HEK293 (cell line): ENCODE data around the gene SEMA3D.
A peak's percentile ranks its signal among the peaks of the same experiment; 100 is the strongest.

Experiments used
- CTCF ChIA-PET: fragments of 350-600 bp; formaldehyde crosslinking; extraction: SDS; loops from one replicate; lab custom pipeline; 2021; ENCODE audit warnings: antibody characterized with exemption; lab: Yijun Ruan, JAX
- POLR2A ChIA-PET: fragments of 300-600 bp; formaldehyde crosslinking; extraction: SDS; loops from one replicate; lab custom pipeline; 2020; ENCODE audit warnings: antibody characterized with exemption, inconsistent platforms; lab: Yijun Ruan, JAX
- H3K27ac ChIP-seq: fragments of 200-500 bp; sonication (Bioruptor generic); 2 replicates; pipeline ENCODE4 v1.5.1; 2014; ENCODE audit warnings: low read depth, low read length, control low read depth, inconsistent platforms; ENCODE audit errors: extremely low read depth
- H3K36me3 ChIP-seq, 2 experiments: fragments of 200-500 bp in 1 of 2; sonication (Bioruptor generic) in 1 of 2; 1 replicate in 1 of 2; 2 replicates in 1 of 2; pipeline ENCODE4 v1.5.1; 2014 to 2017; ENCODE audit warnings: inconsistent platforms in 2 of 2, low read length in 2 of 2; ENCODE audit not compliant: control insufficient read depth in 2 of 2, insufficient read depth in 1 of 2
- H3K4me1 ChIP-seq: fragments of 200-500 bp; sonication (Bioruptor generic); 2 replicates; pipeline ENCODE4 v1.5.1; 2014; ENCODE audit warnings: mild to moderate bottlenecking, low read length, inconsistent platforms; ENCODE audit not compliant: control insufficient read depth, insufficient read depth
- H3K4me3 ChIP-seq: 2 replicates; pipeline ENCODE4 v1.5.1; 2011; ENCODE audit warnings: low read depth, mild to moderate bottlenecking, control low read depth, low read length, moderate library complexity
- H3K9me3 ChIP-seq: fragments of 200-500 bp; sonication (Bioruptor generic); 2 replicates; pipeline ENCODE4 v1.5.1; 2014; ENCODE audit warnings: low read depth, low read length, inconsistent platforms; ENCODE audit not compliant: control insufficient read depth, insufficient read depth
- BCL11A ChIP-seq: fragments of 450-650 bp; formaldehyde crosslinking; IDR thresholded peaks from 2 replicates; pipeline ENCODE4 v1.5.1; 2016; ENCODE audit warnings: low read depth, missing biosample characterization, missing genetic modification characterization
- GLI4 ChIP-seq: fragments of 450-650 bp; formaldehyde crosslinking; IDR thresholded peaks from 2 replicates; pipeline ENCODE4 v1.5.1; 2016; ENCODE audit warnings: missing biosample characterization, missing genetic modification characterization
- HOXC10 ChIP-seq: sonication (generic); formaldehyde crosslinking; IDR thresholded peaks from 2 replicates; pipeline ENCODE4 v1.8.1; 2023; ENCODE audit warnings: mild to moderate bottlenecking, missing genetic modification reagents
- HOXD13 ChIP-seq: sonication (generic); formaldehyde crosslinking; IDR thresholded peaks from 2 replicates; pipeline ENCODE4 v1.8.0; 2022; ENCODE audit warnings: missing genetic modification reagents, borderline replicate concordance
- IKZF3 ChIP-seq: fragments of 450-650 bp; IDR thresholded peaks from 2 replicates; pipeline ENCODE4 v1.5.0; 2018; ENCODE audit warnings: missing biosample characterization, mild to moderate bottlenecking, missing genetic modification characterization, moderate library complexity
- KLF16 ChIP-seq: fragments of 450-650 bp; formaldehyde crosslinking; IDR thresholded peaks from 2 replicates; pipeline ENCODE4 v1.5.1; 2017; ENCODE audit warnings: missing biosample characterization, missing genetic modification characterization
- PBX3 ChIP-seq: sonication (generic); formaldehyde crosslinking; IDR thresholded peaks from 2 replicates; pipeline ENCODE4 v1.8.1; 2022; ENCODE audit warnings: mild to moderate bottlenecking, moderate library complexity, missing genetic modification reagents
- PRDM6 ChIP-seq: fragments of 450-650 bp; formaldehyde crosslinking; IDR thresholded peaks from 2 replicates; pipeline ENCODE4 v1.5.1; 2017; ENCODE audit warnings: missing biosample characterization, missing genetic modification characterization
- ZBTB1 ChIP-seq: fragments of 450-650 bp; formaldehyde crosslinking; IDR thresholded peaks from 2 replicates; pipeline ENCODE4 v1.5.1; 2016; ENCODE audit warnings: missing biosample characterization, missing genetic modification characterization
- ZEB2 ChIP-seq: fragments of 450-650 bp; formaldehyde crosslinking; IDR thresholded peaks from 2 replicates; pipeline ENCODE4 v1.5.1; 2016; ENCODE audit warnings: missing biosample characterization, missing genetic modification characterization
- ZFP37 ChIP-seq: fragments of 450-650 bp; formaldehyde crosslinking; IDR thresholded peaks from 2 replicates; pipeline ENCODE4 v1.5.1; 2016; ENCODE audit warnings: missing biosample characterization, missing genetic modification characterization
- ZFP41 ChIP-seq: fragments of 450-650 bp; formaldehyde crosslinking; IDR thresholded peaks from 2 replicates; pipeline ENCODE4 v1.5.1; 2016; ENCODE audit warnings: missing biosample characterization, missing genetic modification characterization, borderline replicate concordance
- ZIC2 ChIP-seq: fragments of 450-650 bp; formaldehyde crosslinking; IDR thresholded peaks from 2 replicates; pipeline ENCODE4 v1.5.1; 2016; ENCODE audit warnings: missing biosample characterization, missing genetic modification characterization
- ZNF10 ChIP-seq: fragments of 450-650 bp; formaldehyde crosslinking; IDR thresholded peaks from 2 replicates; pipeline ENCODE4 v1.5.1; 2017; ENCODE audit warnings: missing biosample characterization, missing genetic modification characterization
- ZNF221 ChIP-seq: fragments of 450-650 bp; formaldehyde crosslinking; IDR thresholded peaks from 2 replicates; pipeline ENCODE4 v1.5.1; 2017; ENCODE audit warnings: missing biosample characterization, missing genetic modification characterization, borderline replicate concordance
- ZNF292 ChIP-seq: fragments of 450-650 bp; formaldehyde crosslinking; IDR thresholded peaks from 2 replicates; pipeline ENCODE4 v1.5.1; 2016; ENCODE audit warnings: low read depth, missing biosample characterization, missing genetic modification characterization, borderline replicate concordance
- ZNF311 ChIP-seq: fragments of 450-650 bp; formaldehyde crosslinking; IDR thresholded peaks from 2 replicates; pipeline ENCODE4 v1.5.1; 2017; ENCODE audit warnings: missing biosample characterization, missing genetic modification characterization, borderline replicate concordance
- ZNF341 ChIP-seq: fragments of 450-650 bp; formaldehyde crosslinking; IDR thresholded peaks from 2 replicates; pipeline ENCODE4; 2016; ENCODE audit warnings: low read depth, missing biosample characterization, missing genetic modification characterization
- ZNF423 ChIP-seq: fragments of 450-650 bp; formaldehyde crosslinking; IDR thresholded peaks from 2 replicates; pipeline ENCODE4 v1.5.1; 2016; ENCODE audit warnings: missing biosample characterization, missing genetic modification characterization
- ZNF548 ChIP-seq: fragments of 450-650 bp; formaldehyde crosslinking; IDR thresholded peaks from 2 replicates; pipeline ENCODE4 v1.5.1; 2016; ENCODE audit warnings: missing biosample characterization, missing genetic modification characterization
- ZNF561 ChIP-seq: fragments of 450-650 bp; IDR thresholded peaks from 2 replicates; pipeline ENCODE4 v1.5.1; 2018; ENCODE audit warnings: missing biosample characterization, missing genetic modification characterization, borderline replicate concordance
- ZNF580 ChIP-seq: fragments of 450-650 bp; formaldehyde crosslinking; IDR thresholded peaks from 2 replicates; pipeline ENCODE4 v1.5.1; 2016; ENCODE audit warnings: missing biosample characterization, missing genetic modification characterization
- ZNF610 ChIP-seq: fragments of 450-650 bp; formaldehyde crosslinking; IDR thresholded peaks from 2 replicates; pipeline ENCODE4 v1.5.1; 2016; ENCODE audit warnings: missing biosample characterization, missing genetic modification characterization, borderline replicate concordance
- ZNF654 ChIP-seq: fragments of 450-650 bp; formaldehyde crosslinking; IDR thresholded peaks from 2 replicates; pipeline ENCODE4 v1.5.1; 2016; ENCODE audit warnings: low read depth, missing biosample characterization, missing genetic modification characterization
- ZNF677 ChIP-seq: fragments of 450-650 bp; IDR thresholded peaks from 2 replicates; pipeline ENCODE4 v1.5.0; 2018; ENCODE audit warnings: missing biosample characterization, mild to moderate bottlenecking, missing genetic modification characterization, moderate library complexity
- ZNF76 ChIP-seq: fragments of 450-650 bp; formaldehyde crosslinking; IDR thresholded peaks from 2 replicates; pipeline ENCODE4; 2016; ENCODE audit warnings: low read depth, missing biosample characterization, missing genetic modification characterization, borderline replicate concordance
- ZNF777 ChIP-seq: fragments of 450-650 bp; formaldehyde crosslinking; IDR thresholded peaks from 2 replicates; pipeline ENCODE4 v1.5.1; 2017; ENCODE audit warnings: missing biosample characterization, missing genetic modification characterization, borderline replicate concordance
- ZSCAN23 ChIP-seq: fragments of 450-650 bp; formaldehyde crosslinking; IDR thresholded peaks from 2 replicates; pipeline ENCODE4 v1.5.1; 2016; ENCODE audit warnings: missing biosample characterization, missing genetic modification characterization

Gene SEMA3D

GRCh38 chr7:85074992-85075391 lies 111.9 kb downstream of the SEMA3D start:
- CTCF ChIA-PET: no interaction called here
- no peak overlapping the region for H3K4me3 ChIP-seq
- no peaks in the 10 kb centered on the region for H3K36me3 ChIP-seq
- TF ChIP-seq KLF16 (no peak), ZNF654 (no peak), HOXD13 (no peak)
- TF ChIP-seq, all 188 proteins: peak for 0
- H3K27ac ChIP-seq: no peak overlapping the region
- H3K4me1 ChIP-seq: peaks cover 21% of the 10 kb centered on the region
- no peaks in the 10 kb centered on the region for H3K9me3 ChIP-seq
- POLR2A ChIA-PET: no interaction called here

DNA sequence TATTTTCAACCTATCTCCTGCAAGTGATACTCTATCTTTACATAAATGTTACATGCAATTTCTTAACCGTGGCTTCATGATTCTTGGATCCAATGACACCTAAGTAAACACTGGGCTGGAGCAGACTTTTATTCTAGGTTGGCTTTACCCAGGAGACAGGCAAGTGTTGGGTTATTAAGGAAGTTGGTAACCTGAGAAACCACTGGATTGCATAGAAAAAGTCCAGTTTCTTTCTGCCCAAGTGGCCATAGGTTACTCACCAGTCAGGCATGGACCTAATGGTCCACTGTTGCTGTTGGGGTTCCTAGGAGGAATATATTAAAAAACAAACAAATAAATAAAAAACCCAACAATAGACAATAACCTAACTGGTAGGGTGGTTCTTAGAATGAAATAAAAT lies 112.8 kb downstream of the SEMA3D start:
- H3K36me3 ChIP-seq: no peaks in the 10 kb centered on the region
- CTCF ChIA-PET: no interaction called here
- H3K9me3 ChIP-seq: no peaks in the 10 kb centered on the region
- H3K27ac ChIP-seq: no peak overlapping the region
- TF ChIP-seq ZNF548 (tag by site-specific recombination) (no peak), ZIC2 (no peak), IKZF3 (no peak), ZBTB1 (tag by site-specific recombination) (no peak), ZNF677 (no peak), ZNF777 (no peak), ZNF292 (tag by site-specific recombination) (no peak), ZFP37 (tag by site-specific recombination) (no peak), ZNF610 (no peak), ZNF561 (tag by site-specific recombination) (no peak)
- POLR2A ChIA-PET: no interaction called here
- peaks cover 21% of the 10 kb centered on the region for H3K4me1 ChIP-seq
- H3K4me3 ChIP-seq: no peak overlapping the region

DNA sequence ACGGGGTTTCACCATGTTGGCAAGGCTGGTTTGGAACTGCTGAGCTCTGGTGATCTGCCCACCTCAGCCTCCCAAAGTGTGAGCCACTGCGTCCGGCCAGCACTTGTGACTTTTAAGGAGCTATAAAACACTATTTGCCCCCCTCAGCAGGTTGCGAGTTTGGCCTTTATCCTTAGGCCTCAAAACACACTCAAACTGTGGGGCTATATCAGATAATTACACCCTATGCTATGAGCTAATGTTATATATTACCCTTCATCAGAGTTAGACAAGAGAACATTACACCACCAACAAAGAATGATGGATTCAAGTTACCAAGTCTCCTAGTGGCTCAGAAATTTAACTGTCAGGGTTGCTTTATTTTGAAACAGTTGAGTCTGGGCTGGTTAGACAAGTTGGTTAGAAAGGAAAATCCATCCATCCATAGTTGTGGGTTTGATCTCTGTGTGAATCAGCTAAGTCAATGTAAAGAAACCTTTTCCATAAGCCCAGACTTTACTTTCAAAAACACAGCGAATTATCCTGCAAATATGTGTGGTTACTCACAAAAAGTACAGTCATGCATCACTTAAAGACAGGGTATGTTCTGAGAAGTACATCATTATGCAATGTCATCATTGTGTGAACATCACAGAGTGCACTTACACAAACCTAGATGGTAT lies 115.8 kb downstream of the SEMA3D start:
- CTCF ChIA-PET: interaction anchor here (0.6 kb wide), 1 partner anchor 1209 kb away, joined by 6 read pairs; no protein-coding TSS in a partner anchor
- TF ChIP-seq ZNF423 (no peak), ZFP41 (tag by site-specific recombination) (no peak), ZNF341 (no peak), PRDM6 (tag by site-specific recombination) (peak; percentile 8; the same call in 1 of the 2 replicates), ZNF580 (peak; percentile 26; the same call in 1 of the 2 replicates), BCL11A (no peak), PBX3 (CRISPR knock-in tag) (no peak), HOXC10 (no peak), ZNF10 (tag by site-specific recombination) (0 out of 2 replicates have a peak, but pooled peaks have one; percentile 29), ZEB2 (tag by site-specific recombination) (peak; percentile 77), ZNF76 (tag by site-specific recombination) (no peak), ZSCAN23 (tag by site-specific recombination) (no peak), GLI4 (tag by site-specific recombination) (no peak), ZNF221 (no peak), HOXD13 (no peak), ZNF311 (tag by site-specific recombination) (no peak)

More for the DNA sequence above, 115.8 kb downstream of the SEMA3D start:
- H3K36me3 ChIP-seq: no peaks in the 10 kb centered on the region
- H3K9me3 ChIP-seq: no peaks in the 10 kb centered on the region
- H3K4me1 ChIP-seq: peaks cover 13% of the 10 kb centered on the region
- POLR2A ChIA-PET: no interaction called here
- no peak overlapping the region for H3K4me3 ChIP-seq
- peak overlapping the region; percentile 42; the same call in 1 of the 2 replicates for H3K27ac ChIP-seq
